ENCODE data around the gene ZNF385A.

GRCh38 chr12:54331461-54331860, 53.1 kb downstream of the ZNF385A start:
- no peak for TF ChIP-seq CTCF (IDR thresholded peaks at IDR 0.05; ENCODE audit: low read depth, low read length, missing input control)
- TF ChIP-seq TAF1 (conservative IDR thresholded peaks at IDR 0.05) = no peak
- TF ChIP-seq SP1 (IDR thresholded peaks at IDR 0.05) = no peak
- no peak for TF ChIP-seq NR2F2 (IDR thresholded peaks at IDR 0.05)
- TF ChIP-seq YY1 (IDR thresholded peaks at IDR 0.05) = no peak
- TF ChIP-seq ATF3 (IDR thresholded peaks at IDR 0.05) = no peak
- no peak for TF ChIP-seq EGR1 (IDR thresholded peaks at IDR 0.05; ENCODE audit: low read depth in 2 of 2)
- TF ChIP-seq REST (IDR thresholded peaks at IDR 0.05) = no peak
- TF ChIP-seq RAD21 (IDR thresholded peaks at IDR 0.05) = no peak
